SK-N-SH (cell line): ENCODE results near the gene FNDC11. TPM values are rescaled to one million over a fixed set of nuclear protein-coding genes. Genes with fewer than 3 reads are reported as not detected.
A peak's percentile ranks its signal among the peaks of the same experiment; 100 is the strongest.

Source experiments
- CTCF ChIA-PET: fragments of 300-600, 350-600 bp; formaldehyde crosslinking; extraction: SDS; loops from one replicate; lab custom pipeline; 2021; lab: Yijun Ruan, JAX
- POLR2A ChIA-PET: fragments of 350-600 bp; sonication (Branson Sonifier 250); formaldehyde crosslinking; extraction: SDS; loops from one replicate; lab custom pipeline; 2020; ENCODE audit warnings: antibody characterized with exemption, inconsistent platforms; lab: Yijun Ruan, JAX
- DNase-seq: peaks from one replicate; pipeline ENCODE4 v3.0.0; 2012
- H2AFZ ChIP-seq: fragments of 200-600 bp; sonication (generic); 2 replicates; pipeline ENCODE4 v1.8.1; 2016; ENCODE audit warnings: antibody characterized with exemption, mild to moderate bottlenecking, low read depth
- H3F3A ChIP-seq: fragments of 200-600 bp; sonication (generic); replicated peaks from 2 replicates; pipeline ENCODE3; 2016; ENCODE audit warnings: antibody characterized with exemption, mild to moderate bottlenecking; ENCODE audit not compliant: insufficient read depth
- H3K27ac ChIP-seq, 2 experiments: fragments of 200-500 bp in 1 of 2; fragments of 200-600 bp in 1 of 2; sonication (Bioruptor generic) in 1 of 2; sonication (generic), shearing (Covaris generic) in 1 of 2; 2 replicates each; pipeline versions ENCODE4 v1.5.1 to v1.6.1; 2014 to 2016; ENCODE audit warnings: low read depth in 2 of 2, inconsistent platforms in 1 of 2, low read length in 1 of 2, mild to moderate bottlenecking in 1 of 2, mixed read lengths in 1 of 2
- H3K27me3 ChIP-seq: fragments of 200-600 bp; sonication (generic), shearing (Covaris generic); 2 replicates; pipeline ENCODE4 v1.6.1; 2016; ENCODE audit warnings: mixed run types; ENCODE audit not compliant: insufficient read depth
- H3K36me3 ChIP-seq, 2 experiments: fragments of 200-500 bp in 1 of 2; fragments of 200-600 bp in 1 of 2; sonication (Bioruptor generic) in 1 of 2; sonication (generic) in 1 of 2; replicated peaks in 1 of 2; 2 replicates each; pipeline versions ENCODE3 to v1.5.1; 2014 to 2016; ENCODE audit warnings: low read length in 1 of 2, mild to moderate bottlenecking in 1 of 2; ENCODE audit not compliant: insufficient read depth in 2 of 2, control insufficient read depth in 1 of 2
- H3K4me1 ChIP-seq, 2 experiments: fragments of 200-500 bp in 1 of 2; fragments of 200-600 bp in 1 of 2; sonication (Bioruptor generic) in 1 of 2; sonication (generic), shearing (Covaris generic) in 1 of 2; 2 replicates each; pipeline versions ENCODE4 v1.5.1 to v1.6.1; 2014 to 2016; ENCODE audit warnings: low read depth in 1 of 2, low read length in 1 of 2, mixed run types in 1 of 2; ENCODE audit not compliant: insufficient read depth in 2 of 2, control insufficient read depth in 1 of 2
- H3K4me2 ChIP-seq: fragments of 200-600 bp; sonication (generic), shearing (Covaris generic); 2 replicates; pipeline ENCODE4 v1.6.1; 2017; ENCODE audit warnings: mixed run types
- H3K4me3 ChIP-seq, 2 experiments: fragments of 200-500 bp in 1 of 2; fragments of 200-600 bp in 1 of 2; sonication (Bioruptor generic) in 1 of 2; sonication (generic), shearing (Covaris generic) in 1 of 2; 2 replicates each; pipeline versions ENCODE4 v1.5.1 to v1.8.1; 2014 to 2016; ENCODE audit warnings: low read depth in 2 of 2, inconsistent platforms in 1 of 2, low read length in 1 of 2, mild to moderate bottlenecking in 1 of 2, mixed read lengths in 1 of 2, moderate library complexity in 1 of 2
- H3K79me2 ChIP-seq: fragments of 200-600 bp; sonication (generic); 2 replicates; pipeline ENCODE4 v1.8.1; 2017; ENCODE audit warnings: mild to moderate bottlenecking; ENCODE audit not compliant: insufficient read depth
- H3K9ac ChIP-seq: fragments of 200-600 bp; sonication (generic); 2 replicates; pipeline ENCODE4 v1.6.1; 2017; ENCODE audit warnings: mixed run types
- H3K9me2 ChIP-seq: fragments of 200-600 bp; sonication (generic); 2 replicates; pipeline ENCODE4 v1.6.1; 2017; ENCODE audit warnings: mixed run types
- H3K9me3 ChIP-seq: fragments of 200-600 bp; sonication (generic); 2 replicates; pipeline ENCODE4 v1.6.1; 2017; ENCODE audit warnings: mixed run types, mild to moderate bottlenecking, moderate library complexity
- H4K20me1 ChIP-seq: fragments of 200-600 bp; sonication (generic); 2 replicates; pipeline ENCODE4 v1.6.1; 2017; ENCODE audit warnings: mild to moderate bottlenecking, mixed run types; ENCODE audit not compliant: insufficient read depth
- CHD2 ChIP-seq: fragments of 150-350 bp; IDR thresholded peaks from 2 replicates; pipeline ENCODE4 v1.6.1; 2018; ENCODE audit warnings: low read length; ENCODE audit not compliant: partially characterized antibody
- CTCF ChIP-seq: fragments of 200-600 bp; sonication (generic); IDR thresholded peaks from 2 replicates; pipeline ENCODE4 v1.6.1; 2017; ENCODE audit warnings: antibody characterized with exemption, mild to moderate bottlenecking, moderate library complexity
- EZH2phosphoT487 ChIP-seq: fragments of 200-600 bp; sonication (generic); IDR thresholded peaks from 2 replicates; pipeline ENCODE4 v1.6.1; 2017; ENCODE audit warnings: low read depth, mixed run types, mild to moderate bottlenecking, antibody characterized with exemption, moderate library complexity, borderline replicate concordance
- FOSL2 ChIP-seq: IDR thresholded peaks from 2 replicates; pipeline ENCODE4 v1.4.0; 2012; ENCODE audit warnings: low read depth, mild to moderate bottlenecking, moderate library complexity, borderline replicate concordance
- FOXJ3 ChIP-seq: sonication (generic); formaldehyde crosslinking; IDR thresholded peaks from 2 replicates; pipeline ENCODE4 v1.5.1; 2020; ENCODE audit warnings: mild to moderate bottlenecking, missing genetic modification reagents
- GABPA ChIP-seq: IDR thresholded peaks from 2 replicates; pipeline ENCODE4 v1.4.0; 2012; ENCODE audit warnings: low read depth, mild to moderate bottlenecking
- GATA2 ChIP-seq: sonication (generic); formaldehyde crosslinking; IDR thresholded peaks from 2 replicates; pipeline ENCODE4 v1.5.0; 2020; ENCODE audit warnings: mild to moderate bottlenecking, missing genetic modification reagents
- JUND ChIP-seq: IDR thresholded peaks from 2 replicates; pipeline ENCODE4 v1.4.0; 2012
- MEF2A ChIP-seq: IDR thresholded peaks from 2 replicates; pipeline ENCODE4 v1.4.0; 2012; ENCODE audit warnings: low read depth, borderline replicate concordance
- NFIC ChIP-seq: IDR thresholded peaks from 2 replicates; pipeline ENCODE4 v1.4.0; 2012; ENCODE audit warnings: borderline replicate concordance
- NRF1 ChIP-seq: IDR thresholded peaks from 2 replicates; pipeline ENCODE4 v1.6.1; 2012; ENCODE audit warnings: low read depth, mild to moderate bottlenecking, low read length
- POLR2AphosphoS5 ChIP-seq: IDR thresholded peaks from 2 replicates; pipeline ENCODE4 v1.6.1; 2012; ENCODE audit warnings: low read depth, low read length
- RAD21 ChIP-seq: IDR thresholded peaks from 2 replicates; pipeline ENCODE4 v1.6.1; 2012; ENCODE audit warnings: mild to moderate bottlenecking, low read length
- SIN3A ChIP-seq: IDR thresholded peaks from 2 replicates; pipeline ENCODE4 v1.6.1; 2012; ENCODE audit warnings: low read depth, mild to moderate bottlenecking, low read length, moderate library complexity, borderline replicate concordance
- SMC3 ChIP-seq: IDR thresholded peaks from 2 replicates; pipeline ENCODE4 v1.6.1; 2012; ENCODE audit warnings: low read depth, low read length, improper control_type of control experiment
- TAF1 ChIP-seq: IDR thresholded peaks from 2 replicates; pipeline ENCODE4 v1.6.1; 2012; ENCODE audit warnings: low read depth, mild to moderate bottlenecking, low read length, moderate library complexity, borderline replicate concordance
- TCF12 ChIP-seq: IDR thresholded peaks from 2 replicates; pipeline ENCODE4 v1.4.0; 2012
- YY1 ChIP-seq: IDR thresholded peaks from 2 replicates; pipeline ENCODE4 v1.4.0; 2012; ENCODE audit warnings: low read depth, mild to moderate bottlenecking
- WGBS: methylation state at CpG from one replicate; pipeline ENCODE4 v1.1.6; 2017; ENCODE audit warnings: low lambda C conversion rate; 5-methylcytosine and 5-hydroxymethylcytosine counted together
- polyA plus RNA-seq, 3 experiments: library from polyadenylated mRNA; depleted of rRNA; stranded (reverse); fragments of >200 nt; gene quantifications; 2 replicates each; pipeline ENCODE4 v1.2.3, GENCODE V29; 2012

Gene FNDC11
- polyA plus RNA-seq, 1 of the 3 experiments (the other 2 are of a cell fraction): 5.5 TPM

- Histone ChIP-seq H3K9me2 (no peaks in the 10 kb centered on the region), H3K4me3 (no peak overlapping the region), H3K4me2 (no peak overlapping the region), H3K79me2 (no peaks in the 10 kb centered on the region), H3F3A (peaks cover 5% of the 10 kb centered on the region), H4K20me1 (no peaks in the 10 kb centered on the region), H3K4me1 (peaks cover 3 to 29% of the 10 kb centered on the region in 2 experiments; a peak in 2 of 4 replicates), H3K27ac (no peak overlapping the region), H3K36me3 (no peaks in the 10 kb centered on the region)
- POLR2A ChIA-PET: no interaction called here
- WGBS: 73% methylated on average over 17 of the region's 19 CpGs
- CTCF ChIA-PET: interaction anchor here (1.0 kb wide), 1 partner anchor 73 kb away, joined by 3 read pairs; no protein-coding TSS in a partner anchor
- no peak for TF ChIP-seq POLR2AphosphoS5
- TF ChIP-seq JUND: no peak
- TF ChIP-seq EZH2phosphoT487: no peak
- no peak for TF ChIP-seq SIN3A
- no peak for TF ChIP-seq MEF2A
- TF ChIP-seq TAF1: no peak
- no peak for TF ChIP-seq GABPA
- no peak for TF ChIP-seq FOXJ3
- TF ChIP-seq NRF1: no peak
- no peak for TF ChIP-seq GATA2 (CRISPR knock-in tag)
- TF ChIP-seq, all 33 proteins: peak for 0
- no peaks in the 10 kb centered on the region for H3K27me3 ChIP-seq
- DNase-seq: no peak
- H3K9ac ChIP-seq: no peak overlapping the region
- no peaks in the 10 kb centered on the region for H3K9me3 ChIP-seq
- H2AFZ ChIP-seq: no peak overlapping the region
Observed at GRCh38 chr20:63579017-63579694, 25.2 kb downstream of the FNDC11 start.

- H3K36me3 ChIP-seq: no peaks in the 10 kb centered on the region
- POLR2A ChIA-PET: no interaction called here
- no peaks in the 10 kb centered on the region for H3K9me2 ChIP-seq
- H3K4me2 ChIP-seq: no peak overlapping the region
- CTCF ChIA-PET: interaction anchor here (0.6 to 2.2 kb wide), 3 partner anchors 18 to 42 kb away, joined by 3 to 7 read pairs (median 4); no protein-coding TSS in a partner anchor
- TF ChIP-seq RAD21 (peak; percentile 71), GATA2 (CRISPR knock-in tag) (no peak), CTCF (peak; percentile 43), SMC3 (peak; percentile 35; the same call in 1 of the 2 replicates), NFIC (no peak), NRF1 (no peak), TCF12 (no peak), YY1 (no peak), CHD2 (no peak), FOXJ3 (no peak), FOSL2 (no peak), TAF1 (no peak)
- H4K20me1 ChIP-seq: no peaks in the 10 kb centered on the region
- no peaks in the 10 kb centered on the region for H3K27me3 ChIP-seq
- H3K79me2 ChIP-seq: no peaks in the 10 kb centered on the region
- peaks cover 0 to 21% of the 10 kb centered on the region in 2 experiments; a peak in 1 of 4 replicates for H3K4me1 ChIP-seq
- H3K9me3 ChIP-seq: no peaks in the 10 kb centered on the region
- H2AFZ ChIP-seq: no peak overlapping the region
- 66% methylated on average over 10 of the region's 12 CpGs for WGBS
- H3F3A ChIP-seq: peaks cover 5% of the 10 kb centered on the region
- peak; percentile 52 for DNase-seq
- no peak overlapping the region for H3K9ac ChIP-seq
- no peak overlapping the region for H3K4me3 ChIP-seq
- H3K27ac ChIP-seq: no peak overlapping the region
Observed at GRCh38 chr20:63580796-63581461, 27.0 kb downstream of the FNDC11 start.
